Activated naive CD8-positive, alpha-beta T cell treated with anti-CD3 and anti-CD28 coated beads for 36 hours (primary cell): ENCODE measurements around the gene ADAMTS2. TPM values are rescaled to one million over a fixed set of nuclear protein-coding genes. Genes with fewer than 3 reads are reported as not detected.

Experiments used
- DNase-seq: peaks from one replicate; pipeline ENCODE4 v3.0.0; 2021
- H3K27ac Mint-ChIP-seq: one replicate; pipeline ENCODE4 v1.8.0; 2022; ENCODE audit warnings: mild to moderate bottlenecking, moderate library complexity, mixed read lengths
- H3K27me3 Mint-ChIP-seq: one replicate; pipeline ENCODE4 v1.8.0; 2022; ENCODE audit warnings: mild to moderate bottlenecking, mixed read lengths
- H3K36me3 Mint-ChIP-seq: one replicate; pipeline ENCODE4 v1.8.0; 2021; ENCODE audit warnings: mild to moderate bottlenecking, mixed read lengths
- H3K4me1 Mint-ChIP-seq: one replicate; pipeline ENCODE4 v1.8.0; 2021; ENCODE audit warnings: mixed read lengths
- H3K4me3 Mint-ChIP-seq: one replicate; pipeline ENCODE4 v1.8.0; 2022; ENCODE audit warnings: mild to moderate bottlenecking, moderate library complexity, mixed read lengths
- H3K9me3 Mint-ChIP-seq: one replicate; pipeline ENCODE4 v1.8.0; 2022; ENCODE audit warnings: mixed read lengths
- total RNA-seq, 2 experiments: library from RNA; stranded (reverse); gene quantifications; one replicate each; pipeline ENCODE4 v1.2.3, GENCODE V29; 2021

ADAMTS2 gene
- total RNA-seq, 2 experiments from 2014 or later, result not detected

GRCh38 chr5:179185256-179185940 lies 159.9 kb downstream of the ADAMTS2 start:
- no peak for DNase-seq
- Mint-ChIP-seq H3K36me3 (no peaks in the 10 kb centered on the region), H3K27ac (no peak overlapping the region), H3K9me3 (no peaks in the 10 kb centered on the region), H3K4me3 (no peak overlapping the region), H3K27me3 (peaks cover 26% of the 10 kb centered on the region), H3K4me1 (peaks cover 5% of the 10 kb centered on the region)

- no peak for DNase-seq
- H3K27ac Mint-ChIP-seq, result no peak overlapping the region
- H3K27me3 Mint-ChIP-seq, result peaks cover 30% of the 10 kb centered on the region
- no peaks in the 10 kb centered on the region for H3K36me3 Mint-ChIP-seq
- peaks cover 5% of the 10 kb centered on the region for H3K4me1 Mint-ChIP-seq
- no peak overlapping the region for H3K4me3 Mint-ChIP-seq
- no peaks in the 10 kb centered on the region for H3K9me3 Mint-ChIP-seq
Observed at GRCh38 chr5:179184521-179185050, 160.7 kb downstream of the ADAMTS2 start.

- H3K4me3 Mint-ChIP-seq, result no peak overlapping the region
- peaks cover 5% of the 10 kb centered on the region for H3K4me1 Mint-ChIP-seq
- H3K27me3 Mint-ChIP-seq, result peaks cover 32% of the 10 kb centered on the region
- H3K9me3 Mint-ChIP-seq, result peaks cover 4% of the 10 kb centered on the region
- no peak for DNase-seq
- H3K27ac Mint-ChIP-seq, result no peak overlapping the region
- H3K36me3 Mint-ChIP-seq, result no peaks in the 10 kb centered on the region
Observed at GRCh38 chr5:179183481-179183880, 161.8 kb downstream of the ADAMTS2 start.

GRCh38 chr5:179182601-179183000 lies 162.7 kb downstream of the ADAMTS2 start:
- Mint-ChIP-seq H3K36me3 (no peaks in the 10 kb centered on the region), H3K9me3 (peaks cover 4% of the 10 kb centered on the region), H3K4me3 (no peak overlapping the region), H3K27me3 (peaks cover 33% of the 10 kb centered on the region), H3K27ac (no peak overlapping the region), H3K4me1 (peaks cover 5% of the 10 kb centered on the region)
- DNase-seq, result no peak

- H3K9me3 Mint-ChIP-seq, result peaks cover 4% of the 10 kb centered on the region
- H3K4me3 Mint-ChIP-seq, result no peak overlapping the region
- H3K4me1 Mint-ChIP-seq, result peaks cover 5% of the 10 kb centered on the region
- H3K27ac Mint-ChIP-seq, result no peak overlapping the region
- H3K27me3 Mint-ChIP-seq, result peaks cover 35% of the 10 kb centered on the region
- no peaks in the 10 kb centered on the region for H3K36me3 Mint-ChIP-seq
- no peak for DNase-seq
Observed at GRCh38 chr5:179181988-179182387, 163.3 kb downstream of the ADAMTS2 start.

DNA sequence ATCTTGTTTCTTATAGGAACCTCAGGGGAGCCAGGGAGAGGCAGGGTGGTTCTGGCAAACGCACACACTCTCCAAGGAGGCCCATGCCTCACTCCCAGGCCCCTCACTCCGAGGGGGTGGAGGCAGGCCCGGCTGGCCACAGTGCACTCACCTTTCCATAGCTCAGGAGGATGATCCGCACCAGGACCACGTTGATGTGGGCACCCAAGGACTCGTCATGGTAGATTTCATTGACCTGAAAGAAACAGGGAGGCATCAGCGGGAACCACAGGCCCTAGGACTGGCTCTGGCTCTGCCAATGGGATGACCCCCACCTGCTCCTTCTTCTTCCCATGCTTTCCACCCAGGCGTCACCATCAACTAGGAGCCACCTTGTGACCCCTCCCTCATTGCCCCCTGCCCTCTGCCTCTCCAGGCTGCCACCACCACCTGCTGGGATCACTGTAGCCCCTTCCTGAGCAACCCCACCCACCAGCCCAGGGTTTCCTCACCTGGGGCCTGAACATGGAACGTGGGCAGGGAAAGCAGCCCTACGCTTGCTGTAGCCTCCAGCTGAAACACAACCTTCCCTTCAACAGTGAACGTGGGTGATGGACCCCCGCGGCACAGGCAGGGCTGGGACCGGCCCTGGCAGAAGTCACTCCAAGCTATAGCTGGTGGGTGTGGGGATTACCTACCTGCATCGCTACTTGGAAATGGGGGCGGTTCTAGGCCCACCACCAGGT lies 164.2 kb downstream of the ADAMTS2 start:
- Mint-ChIP-seq H3K4me1 (peaks cover 5% of the 10 kb centered on the region), H3K9me3 (peaks cover 4% of the 10 kb centered on the region), H3K27ac (no peak overlapping the region), H3K27me3 (peaks cover 36% of the 10 kb centered on the region), H3K36me3 (no peaks in the 10 kb centered on the region), H3K4me3 (no peak overlapping the region)
- DNase-seq, result no peak

DNA sequence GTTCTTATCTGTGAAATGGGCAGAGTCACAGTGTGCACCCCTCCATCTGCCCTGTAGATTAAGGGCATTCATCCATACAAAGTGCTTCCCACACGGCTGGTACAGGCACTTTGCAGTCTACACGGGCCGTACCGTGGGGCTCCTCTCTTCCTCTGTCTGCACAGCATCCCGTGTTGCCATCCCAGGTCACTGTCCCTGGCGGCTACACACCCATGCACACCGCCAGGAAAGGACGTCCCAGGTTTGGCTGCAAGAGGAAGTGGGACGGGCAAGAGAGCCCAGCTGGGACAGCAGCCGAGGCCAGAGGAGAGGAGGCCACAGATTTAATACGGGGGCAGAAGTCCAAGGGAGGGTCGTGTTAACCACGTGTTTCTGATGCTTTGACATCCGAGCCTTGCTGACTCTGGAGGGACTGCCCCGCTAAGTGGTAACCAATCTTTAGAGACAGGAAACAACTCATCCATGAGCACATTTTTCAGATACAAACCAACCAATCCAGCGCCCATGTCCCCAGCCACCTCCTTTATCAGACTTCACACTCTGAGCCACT lies 165.1 kb downstream of the ADAMTS2 start:
- Mint-ChIP-seq H3K27me3 (peaks cover 36% of the 10 kb centered on the region), H3K4me3 (no peak overlapping the region), H3K27ac (no peak overlapping the region), H3K4me1 (peaks cover 5% of the 10 kb centered on the region), H3K9me3 (peaks cover 4% of the 10 kb centered on the region), H3K36me3 (no peaks in the 10 kb centered on the region)
- no peak for DNase-seq

- H3K27ac Mint-ChIP-seq, result no peak overlapping the region
- H3K4me1 Mint-ChIP-seq, result peaks cover 5% of the 10 kb centered on the region
- no peak for DNase-seq
- peaks cover 4% of the 10 kb centered on the region for H3K9me3 Mint-ChIP-seq
- H3K27me3 Mint-ChIP-seq, result peaks cover 27% of the 10 kb centered on the region
- H3K4me3 Mint-ChIP-seq, result no peak overlapping the region
- no peaks in the 10 kb centered on the region for H3K36me3 Mint-ChIP-seq
Observed at GRCh38 chr5:179177711-179178575, 167.3 kb downstream of the ADAMTS2 start.

GRCh38 chr5:179176571-179177230 lies 168.6 kb downstream of the ADAMTS2 start:
- H3K4me3 Mint-ChIP-seq, result no peak overlapping the region
- H3K27me3 Mint-ChIP-seq, result peaks cover 23% of the 10 kb centered on the region
- no peak overlapping the region for H3K27ac Mint-ChIP-seq
- no peaks in the 10 kb centered on the region for H3K4me1 Mint-ChIP-seq
- peaks cover 4% of the 10 kb centered on the region for H3K9me3 Mint-ChIP-seq
- DNase-seq, result no peak
- no peaks in the 10 kb centered on the region for H3K36me3 Mint-ChIP-seq

DNA sequence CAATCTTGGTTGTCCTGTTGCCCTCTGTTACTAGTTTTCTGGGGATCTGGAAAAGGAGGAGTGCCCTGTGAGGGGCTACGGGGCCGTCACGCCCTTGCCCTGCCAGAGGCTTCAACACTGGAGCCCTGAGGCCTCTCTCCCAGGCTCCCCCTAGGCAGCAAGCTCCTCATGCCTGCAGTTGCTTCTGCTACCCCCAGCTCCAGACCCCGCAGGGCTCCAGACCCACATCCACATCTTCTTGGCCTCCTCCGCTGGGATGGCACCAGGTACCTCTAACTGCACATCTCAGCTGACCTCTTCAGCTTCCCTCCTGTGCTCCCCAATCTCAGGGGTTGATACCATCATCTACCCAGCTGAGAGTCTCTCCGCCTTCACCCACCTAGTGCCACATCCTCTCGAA lies 169.1 kb downstream of the ADAMTS2 start:
- DNase-seq, result no peak
- peaks cover 20% of the 10 kb centered on the region for H3K27me3 Mint-ChIP-seq
- H3K36me3 Mint-ChIP-seq, result no peaks in the 10 kb centered on the region
- H3K4me1 Mint-ChIP-seq, result no peaks in the 10 kb centered on the region
- H3K4me3 Mint-ChIP-seq, result no peak overlapping the region
- H3K27ac Mint-ChIP-seq, result no peak overlapping the region
- peaks cover 4% of the 10 kb centered on the region for H3K9me3 Mint-ChIP-seq

GRCh38 chr5:179171816-179172745 lies 173.2 kb downstream of the ADAMTS2 start:
- Mint-ChIP-seq H3K27ac (no peak overlapping the region), H3K9me3 (no peaks in the 10 kb centered on the region), H3K4me3 (no peak overlapping the region), H3K4me1 (peaks cover 3% of the 10 kb centered on the region), H3K27me3 (peaks cover 11% of the 10 kb centered on the region), H3K36me3 (no peaks in the 10 kb centered on the region)
- DNase-seq, result no peak

DNA sequence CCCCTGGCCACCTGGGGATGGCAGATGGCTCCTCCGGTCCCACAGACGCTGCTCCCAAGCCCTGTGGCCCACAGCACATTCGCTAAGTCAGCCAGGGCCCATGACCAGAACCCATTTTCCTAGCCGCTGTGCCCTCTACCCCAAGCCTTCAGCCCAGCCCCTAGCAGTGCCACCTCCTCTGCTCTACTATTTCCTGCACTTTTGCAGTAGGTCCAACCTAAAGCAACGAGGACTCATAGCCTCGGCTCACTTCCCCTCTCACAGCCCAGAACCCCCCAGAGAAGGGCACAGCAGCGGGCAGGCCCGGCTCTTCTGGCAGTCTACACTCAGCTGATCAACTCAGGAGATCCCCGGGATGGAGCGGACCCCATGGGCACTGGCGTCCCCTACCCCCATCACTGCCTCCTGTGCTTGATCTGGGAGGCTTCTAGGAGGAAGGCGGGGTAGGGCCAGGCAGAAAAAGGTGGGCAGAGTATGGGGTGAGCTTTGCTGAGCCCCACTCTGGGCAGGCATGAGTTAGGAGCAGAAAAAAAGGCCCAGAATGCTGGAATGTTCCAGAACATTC lies 173.9 kb downstream of the ADAMTS2 start:
- no peaks in the 10 kb centered on the region for H3K9me3 Mint-ChIP-seq
- H3K27ac Mint-ChIP-seq, result no peak overlapping the region
- no peaks in the 10 kb centered on the region for H3K36me3 Mint-ChIP-seq
- no peak overlapping the region for H3K4me3 Mint-ChIP-seq
- no peak for DNase-seq
- peaks cover 3% of the 10 kb centered on the region for H3K4me1 Mint-ChIP-seq
- H3K27me3 Mint-ChIP-seq, result peaks cover 7% of the 10 kb centered on the region

- no peak for DNase-seq
- no peaks in the 10 kb centered on the region for H3K9me3 Mint-ChIP-seq
- peaks cover 7% of the 10 kb centered on the region for H3K27me3 Mint-ChIP-seq
- H3K27ac Mint-ChIP-seq, result no peak overlapping the region
- peaks cover 3% of the 10 kb centered on the region for H3K4me1 Mint-ChIP-seq
- no peak overlapping the region for H3K4me3 Mint-ChIP-seq
- no peaks in the 10 kb centered on the region for H3K36me3 Mint-ChIP-seq
Observed at GRCh38 chr5:179170606-179171005, 174.7 kb downstream of the ADAMTS2 start.
